Hepatocyte (in vitro differentiated cells): ENCODE data around the gene GLI2. TPM values are rescaled to one million over a fixed set of nuclear protein-coding genes. Genes with fewer than 3 reads are reported as not detected.

ENCODE experiments used
- DNase-seq: peaks from one replicate; pipeline ENCODE4 v3.0.0-alpha.2; 2016; ENCODE audit warnings: low spot score
- H2AFZ ChIP-seq: fragments of 200-600 bp; sonication (generic); 2 replicates; pipeline ENCODE4 v1.6.0; 2016; ENCODE audit warnings: antibody characterized with exemption, mild to moderate bottlenecking
- H3K27ac ChIP-seq: fragments of 200-600 bp; sonication (generic); 2 replicates; pipeline ENCODE4 v1.5.1; 2016; ENCODE audit warnings: mild to moderate bottlenecking
- H3K27me3 ChIP-seq: fragments of 200-600 bp; sonication (generic); 2 replicates; pipeline ENCODE4 v1.6.1; 2016
- H3K36me3 ChIP-seq: fragments of 200-600 bp; sonication (generic); replicated peaks from 2 replicates; pipeline ENCODE4 v1.5.1; 2016; ENCODE audit warnings: low read depth; ENCODE audit not compliant: insufficient read depth
- H3K4me1 ChIP-seq: fragments of 200-600 bp; sonication (generic); 2 replicates; pipeline ENCODE4 v1.5.1; 2016; ENCODE audit warnings: mild to moderate bottlenecking, moderate library complexity; ENCODE audit not compliant: insufficient read depth
- H3K4me2 ChIP-seq: fragments of 200-600 bp; sonication (generic); 2 replicates; pipeline ENCODE4 v1.6.0; 2016
- H3K4me3 ChIP-seq: fragments of 200-600 bp; sonication (generic); 2 replicates; pipeline ENCODE4 v1.5.1; 2016; ENCODE audit warnings: mild to moderate bottlenecking
- H3K79me2 ChIP-seq: fragments of 200-600 bp; sonication (generic); 2 replicates; pipeline ENCODE4 v1.6.0; 2017; ENCODE audit warnings: mild to moderate bottlenecking
- H3K9me2 ChIP-seq: fragments of 200-600 bp; sonication (generic); replicated peaks from 2 replicates; pipeline ENCODE4 v1.6.0; 2017; ENCODE audit warnings: mild to moderate bottlenecking; ENCODE audit not compliant: insufficient read depth
- H3K9me3 ChIP-seq: fragments of 200-600 bp; sonication (generic); 2 replicates; pipeline ENCODE4 v1.5.1; 2016; ENCODE audit warnings: low read depth, mild to moderate bottlenecking
- H4K20me1 ChIP-seq: fragments of 200-600 bp; sonication (generic); 2 replicates; pipeline ENCODE4 v1.6.0; 2016; ENCODE audit warnings: mild to moderate bottlenecking; ENCODE audit not compliant: insufficient read depth, poor library complexity, severe bottlenecking
- EZH2 ChIP-seq: fragments of 200-600 bp; sonication (generic); IDR thresholded peaks from 2 replicates; pipeline ENCODE4 v1.6.1; 2016; ENCODE audit warnings: antibody characterized with exemption, mild to moderate bottlenecking, borderline replicate concordance
- EZH2phosphoT487 ChIP-seq: fragments of 200-600 bp; sonication (generic); IDR thresholded peaks from one replicate; pipeline ENCODE4 v1.6.1; 2018; ENCODE audit warnings: antibody characterized with exemption, mild to moderate bottlenecking, low read depth, moderate library complexity; ENCODE audit not compliant: unreplicated experiment, severe bottlenecking
- WGBS: methylation state at CpG from one replicate; pipeline ENCODE4 v1.1.6; 2016; ENCODE audit warnings: low lambda C conversion rate; ENCODE audit errors: missing lambda C conversion rate; 5-methylcytosine and 5-hydroxymethylcytosine counted together
- polyA plus RNA-seq: library from polyadenylated mRNA; unstranded; fragments of >200 nt; fragmentation: Nextera tagmentation; extraction: Ambion mirVana; gene quantifications from 2 replicates; pipeline ENCODE4 v1.2.1, GENCODE V29; 2016
- total RNA-seq: library from RNA; depleted of rRNA; stranded (reverse); fragments of >200 nt; gene quantifications from 2 replicates; pipeline ENCODE4 v1.2.3, GENCODE V29; 2014
- TF ChIP-seq, protein P1 (sequence below): fragments of 200-600 bp; sonication (generic); IDR thresholded peaks from 2 replicates; pipeline ENCODE4 v1.5.1; 2016; ENCODE audit warnings: antibody characterized with exemption, mild to moderate bottlenecking; ENCODE audit not compliant: poor library complexity

The GLI2 gene
- total and polyA plus RNA-seq, 2 experiments from 2014 or later: 5.3 to 5.8 TPM

DNA sequence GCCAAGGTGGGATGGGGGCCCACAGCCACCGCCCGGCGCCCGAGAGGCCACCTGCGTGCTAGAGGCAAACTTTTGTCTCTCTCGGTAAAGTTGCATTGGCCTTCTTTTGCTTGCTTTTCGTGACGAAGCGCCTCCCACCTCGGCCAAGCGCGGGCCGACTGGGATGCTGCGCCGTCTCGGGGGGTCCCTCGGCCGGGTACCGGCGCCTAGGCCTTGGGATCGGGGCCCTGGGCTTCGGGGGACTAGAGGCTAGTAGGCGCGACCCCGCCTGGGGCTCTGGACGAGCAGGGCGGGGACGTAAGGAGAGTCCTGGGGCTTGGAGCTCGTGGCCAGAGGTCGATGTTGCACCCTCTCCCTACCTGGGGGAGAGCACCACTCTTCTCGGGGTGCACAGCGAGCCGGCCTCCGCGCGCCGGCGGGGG lies 545 bp downstream of the GLI2 start:
- peak overlapping the region; percentile 52 for H3K4me3 ChIP-seq
- peak overlapping the region; percentile 92 for H3K27ac ChIP-seq
- H2AFZ ChIP-seq: peak overlapping the region; percentile 39
- no peak for TF ChIP-seq EZH2phosphoT487
- no peak for TF ChIP-seq EZH2
- TF ChIP-seq, protein P1, sequence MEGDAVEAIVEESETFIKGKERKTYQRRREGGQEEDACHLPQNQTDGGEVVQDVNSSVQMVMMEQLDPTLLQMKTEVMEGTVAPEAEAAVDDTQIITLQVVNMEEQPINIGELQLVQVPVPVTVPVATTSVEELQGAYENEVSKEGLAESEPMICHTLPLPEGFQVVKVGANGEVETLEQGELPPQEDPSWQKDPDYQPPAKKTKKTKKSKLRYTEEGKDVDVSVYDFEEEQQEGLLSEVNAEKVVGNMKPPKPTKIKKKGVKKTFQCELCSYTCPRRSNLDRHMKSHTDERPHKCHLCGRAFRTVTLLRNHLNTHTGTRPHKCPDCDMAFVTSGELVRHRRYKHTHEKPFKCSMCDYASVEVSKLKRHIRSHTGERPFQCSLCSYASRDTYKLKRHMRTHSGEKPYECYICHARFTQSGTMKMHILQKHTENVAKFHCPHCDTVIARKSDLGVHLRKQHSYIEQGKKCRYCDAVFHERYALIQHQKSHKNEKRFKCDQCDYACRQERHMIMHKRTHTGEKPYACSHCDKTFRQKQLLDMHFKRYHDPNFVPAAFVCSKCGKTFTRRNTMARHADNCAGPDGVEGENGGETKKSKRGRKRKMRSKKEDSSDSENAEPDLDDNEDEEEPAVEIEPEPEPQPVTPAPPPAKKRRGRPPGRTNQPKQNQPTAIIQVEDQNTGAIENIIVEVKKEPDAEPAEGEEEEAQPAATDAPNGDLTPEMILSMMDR: no peak
- peaks cover 34% of the 10 kb centered on the region for H3K4me1 ChIP-seq
- DNase-seq: no peak
- H3K4me2 ChIP-seq: peak overlapping the region; percentile 80
- H3K27me3 ChIP-seq: peaks cover 68% of the 10 kb centered on the region
- H4K20me1 ChIP-seq: no peaks in the 10 kb centered on the region
- no peaks in the 10 kb centered on the region for H3K36me3 ChIP-seq
- peaks cover 29% of the 10 kb centered on the region for H3K79me2 ChIP-seq
- WGBS: 3% methylated on average over 22 of the region's 38 CpGs
- no peaks in the 10 kb centered on the region for H3K9me3 ChIP-seq
- H3K9me2 ChIP-seq: no peaks in the 10 kb centered on the region

DNA sequence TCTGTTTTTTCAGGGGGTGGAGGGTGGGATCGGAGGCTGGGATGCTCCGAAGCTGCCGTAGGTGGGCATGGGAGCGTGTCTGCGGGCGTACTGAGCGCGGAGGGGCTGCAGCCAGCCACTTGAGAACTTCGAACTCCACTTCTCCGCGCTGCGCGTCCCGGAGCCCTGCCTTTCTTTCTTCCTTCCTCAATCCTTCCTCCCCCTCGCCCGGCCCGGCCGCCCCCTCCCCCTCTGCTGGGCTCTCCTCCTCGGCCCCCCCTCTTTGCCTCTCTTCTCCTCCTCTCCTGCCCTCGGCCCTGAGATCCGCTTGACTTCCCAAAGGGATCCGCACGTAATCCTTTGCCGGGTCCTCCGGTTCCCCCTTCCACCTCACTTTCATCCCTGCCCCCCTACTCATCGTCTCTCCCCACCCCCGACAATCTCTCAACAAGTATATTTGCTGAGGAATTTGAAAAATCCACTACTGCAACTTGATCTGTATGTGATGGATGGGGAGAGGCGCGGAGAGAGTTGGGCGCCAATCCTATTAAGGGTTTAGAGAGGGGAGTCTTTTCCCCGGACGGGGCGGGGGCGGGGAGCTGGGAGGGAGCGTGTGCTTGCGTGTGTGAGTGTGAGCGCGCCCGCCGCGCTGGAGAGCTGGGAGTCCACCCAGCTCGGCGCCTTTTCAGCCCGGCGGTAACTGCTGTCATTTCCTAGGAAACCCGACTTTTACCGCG lies 1.1 kb downstream of the GLI2 start:
- 0% methylated on average over 14 of the region's 48 CpGs for WGBS
- Histone ChIP-seq H2AFZ (peak overlapping the region; percentile 39), H3K4me3 (peak overlapping the region; percentile 52), H3K4me1 (peaks cover 37% of the 10 kb centered on the region), H3K27me3 (peaks cover 69% of the 10 kb centered on the region), H3K36me3 (no peaks in the 10 kb centered on the region), H3K4me2 (peak overlapping the region; percentile 80), H4K20me1 (no peaks in the 10 kb centered on the region), H3K79me2 (peaks cover 29% of the 10 kb centered on the region), H3K9me2 (no peaks in the 10 kb centered on the region), H3K9me3 (no peaks in the 10 kb centered on the region), H3K27ac (peak overlapping the region; percentile 92)
- DNase-seq: peak; percentile 84
- TF ChIP-seq, protein P1: no peak
- TF ChIP-seq EZH2phosphoT487: no peak
- no peak for TF ChIP-seq EZH2

DNA sequence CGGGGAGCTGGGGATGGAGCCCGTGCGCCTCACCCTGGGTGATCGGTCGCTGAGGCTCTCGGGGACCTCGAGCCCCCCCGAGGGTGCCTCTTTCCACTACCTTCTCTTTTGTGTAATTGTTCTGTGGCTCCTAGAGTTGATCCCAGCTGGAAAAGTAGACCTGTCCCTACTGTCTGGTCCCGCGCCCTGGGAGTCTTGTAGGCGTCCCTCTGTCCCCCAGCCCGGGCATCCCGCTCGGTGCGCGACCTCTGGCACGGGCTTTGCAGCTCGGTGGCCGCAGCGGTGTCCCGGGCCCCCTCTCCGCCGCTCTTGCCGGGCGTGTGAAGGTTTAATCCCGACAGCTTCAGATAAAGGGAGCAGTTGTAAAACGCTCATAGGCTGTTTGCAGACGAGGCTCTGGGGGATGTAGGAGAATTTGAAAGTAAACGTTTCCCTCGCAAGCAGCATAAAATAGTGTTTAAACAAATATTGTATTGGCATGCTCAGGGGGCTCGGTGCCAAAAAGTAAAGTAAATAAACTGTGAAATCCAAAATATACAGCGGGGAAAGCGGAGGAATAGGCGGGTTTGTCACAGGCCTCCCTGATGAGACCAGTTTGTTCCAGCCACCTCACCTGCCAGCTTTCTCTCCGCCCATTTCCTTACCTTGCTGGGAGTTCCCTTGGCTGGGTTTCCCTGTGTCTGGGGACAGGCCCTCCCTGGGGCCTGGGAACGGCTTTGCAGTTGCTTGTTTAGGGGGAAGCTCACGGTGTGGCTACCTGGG lies 1.9 kb downstream of the GLI2 start:
- Histone ChIP-seq H3K36me3 (no peaks in the 10 kb centered on the region), H3K9me2 (no peaks in the 10 kb centered on the region), H3K79me2 (peaks cover 33% of the 10 kb centered on the region), H3K27me3 (peaks cover 69% of the 10 kb centered on the region), H3K9me3 (no peaks in the 10 kb centered on the region), H3K4me1 (peaks cover 44% of the 10 kb centered on the region), H3K4me3 (peak overlapping the region; percentile 52), H3K27ac (peak overlapping the region; percentile 92), H3K4me2 (peak overlapping the region; percentile 80), H4K20me1 (peaks cover under 1% of the 10 kb centered on the region), H2AFZ (no peak overlapping the region)
- peak; percentile 71 for DNase-seq
- TF ChIP-seq EZH2: peak; percentile 26
- TF ChIP-seq, protein P1: no peak
- TF ChIP-seq EZH2phosphoT487: peak; percentile 64
- WGBS: 2% methylated on average over 36 of the region's 37 CpGs
